SJCRH30 (cell line): ENCODE data around the gene RDH5. TPM values are rescaled to one million over a fixed set of nuclear protein-coding genes. Genes with fewer than 3 reads are reported as not detected.

ENCODE experiments used
- DNase-seq, 2 experiments: peaks; one replicate each; pipeline ENCODE4 v3.0.0-alpha.2; 2015 to 2020
- H3K27ac ChIP-seq: fragments of 250-450 bp; sonication (Bioruptor Pico); 2 replicates; pipeline ENCODE4 v1.5.1; 2020; ENCODE audit warnings: mild to moderate bottlenecking, moderate library complexity
- H3K27me3 ChIP-seq: fragments of 250-450 bp; sonication (Bioruptor Pico); 2 replicates; pipeline ENCODE4 v1.5.1; 2020; ENCODE audit warnings: mild to moderate bottlenecking, moderate library complexity
- H3K36me3 ChIP-seq: fragments of 250-450 bp; sonication (Bioruptor Pico); 2 replicates; pipeline ENCODE4 v1.5.1; 2020; ENCODE audit warnings: mild to moderate bottlenecking, moderate library complexity
- H3K4me1 ChIP-seq: fragments of 250-450 bp; sonication (Bioruptor Pico); 2 replicates; pipeline ENCODE4 v1.5.1; 2020; ENCODE audit warnings: mild to moderate bottlenecking, moderate library complexity
- H3K4me3 ChIP-seq: fragments of 250-450 bp; sonication (Bioruptor Pico); 2 replicates; pipeline ENCODE4 v1.5.1; 2020; ENCODE audit warnings: mild to moderate bottlenecking, moderate library complexity
- H3K9me3 ChIP-seq: fragments of 250-450 bp; sonication (Bioruptor Pico); replicated peaks from 2 replicates; pipeline ENCODE4 v1.5.1; 2020; ENCODE audit warnings: mild to moderate bottlenecking, moderate library complexity
- total RNA-seq: library from RNA; depleted of rRNA; stranded (reverse); fragments of >200 nt; shearing (Covaris generic); gene quantifications from 2 replicates; pipeline ENCODE4 v1.2.3, GENCODE V29; 2014

The RDH5 gene
- total RNA-seq, 1 experiment from 2014 or later = 2.5 TPM

DNA sequence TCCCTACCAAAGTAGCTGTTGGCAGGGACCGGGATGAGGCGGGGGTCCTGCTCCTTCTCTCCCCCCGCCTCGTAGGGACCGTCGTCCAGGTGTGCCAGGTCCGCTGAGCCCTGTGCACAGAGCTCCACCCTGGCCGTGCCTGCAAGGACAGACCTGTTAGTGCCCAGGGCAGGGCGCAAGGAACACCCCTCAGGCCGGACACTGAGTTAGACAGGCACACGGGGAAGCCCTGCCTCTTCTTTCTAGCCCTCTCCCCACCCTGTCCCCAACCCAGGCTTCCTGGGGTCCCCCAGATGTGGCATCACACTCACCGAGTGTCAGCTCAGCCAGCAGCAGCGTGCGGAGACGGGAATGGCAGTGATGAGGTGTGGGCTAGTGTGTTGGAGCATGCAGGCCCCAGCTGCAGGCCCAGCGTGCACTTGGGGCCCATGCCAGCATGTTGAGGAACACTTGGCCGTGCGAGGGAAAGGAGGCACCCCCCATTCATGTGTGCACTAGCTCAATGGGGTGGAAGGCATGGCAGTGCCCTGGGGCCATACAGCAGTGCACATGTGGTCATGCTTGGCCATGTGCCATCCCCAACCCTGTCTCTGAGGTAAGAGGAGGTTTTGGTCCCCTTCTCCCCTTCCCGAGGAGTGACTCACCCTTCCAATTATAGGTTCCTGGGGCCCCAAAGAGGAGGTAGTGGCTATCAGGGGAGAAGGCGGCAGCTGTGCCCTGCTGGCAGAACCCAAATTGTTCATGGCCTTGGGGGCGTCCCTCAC is 19.8 kb upstream of the RDH5 start:
- no peaks in the 10 kb centered on the region for H3K9me3 ChIP-seq

GRCh38 chr12:55702861-55703260 is 17.3 kb upstream of the RDH5 start:
- Histone ChIP-seq H3K27me3 (no peaks in the 10 kb centered on the region), H3K9me3 (no peaks in the 10 kb centered on the region), H3K4me1 (peaks cover 66% of the 10 kb centered on the region), H3K4me3 (no peak overlapping the region), H3K27ac (peak overlapping the region; percentile 81), H3K36me3 (no peaks in the 10 kb centered on the region)
- no peak for DNase-seq

More for the DNA sequence above, 19.8 kb upstream of the RDH5 start:
- H3K4me3 ChIP-seq = no peak overlapping the region
- no peaks in the 10 kb centered on the region for H3K27me3 ChIP-seq
- H3K36me3 ChIP-seq = no peaks in the 10 kb centered on the region
- peaks cover 50% of the 10 kb centered on the region for H3K4me1 ChIP-seq
- DNase-seq = peak; percentile 96
- peak overlapping the region; percentile 22 for H3K27ac ChIP-seq

GRCh38 chr12:55703288-55703687 is 16.9 kb upstream of the RDH5 start:
- DNase-seq = peak; percentile 83 to 86
- Histone ChIP-seq H3K9me3 (no peaks in the 10 kb centered on the region), H3K4me3 (no peak overlapping the region), H3K27me3 (no peaks in the 10 kb centered on the region), H3K36me3 (no peaks in the 10 kb centered on the region), H3K4me1 (peaks cover 66% of the 10 kb centered on the region), H3K27ac (peak overlapping the region; percentile 81)

DNA sequence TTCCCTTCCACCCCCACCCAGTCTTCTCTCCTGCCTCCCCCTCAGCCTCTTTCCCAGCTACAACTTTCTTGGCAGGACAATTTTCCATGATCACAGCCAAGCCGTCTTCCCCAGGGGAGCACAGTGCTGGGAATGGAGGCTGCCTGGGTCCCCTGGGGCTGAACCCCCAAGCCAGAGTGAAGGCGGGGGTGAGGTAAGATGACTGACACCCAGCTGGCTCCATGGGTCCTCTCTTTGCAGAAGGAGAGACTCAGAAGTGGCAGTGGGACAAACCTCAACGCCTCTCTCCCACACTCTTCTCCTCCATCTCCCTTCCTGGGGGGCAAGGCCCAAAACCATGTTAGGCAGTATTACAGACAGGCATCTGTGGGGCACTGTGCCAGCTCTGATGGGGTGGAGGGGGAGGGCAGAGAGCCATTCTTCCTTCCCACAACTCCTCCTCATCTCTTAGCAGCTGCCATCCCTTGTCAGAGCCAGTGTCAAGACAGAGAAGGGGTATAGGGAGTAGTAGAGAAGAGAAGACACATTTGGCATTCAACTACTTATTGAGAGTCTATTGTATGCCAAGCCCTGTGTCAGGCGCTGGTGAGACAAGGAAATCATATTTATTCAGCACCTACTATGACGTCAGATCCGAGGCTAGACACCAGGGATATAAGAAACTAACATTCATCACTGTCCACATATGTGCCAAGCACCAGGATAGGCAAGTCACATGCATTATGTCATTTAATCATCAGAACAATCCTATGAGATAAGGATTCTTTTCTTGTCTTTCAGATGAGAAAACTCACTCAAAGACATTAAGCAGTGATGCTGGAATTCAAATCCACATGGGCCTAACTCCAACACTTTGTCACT is 16.1 kb upstream of the RDH5 start:
- Histone ChIP-seq H3K36me3 (no peaks in the 10 kb centered on the region), H3K4me1 (peaks cover 66% of the 10 kb centered on the region), H3K27me3 (no peaks in the 10 kb centered on the region; the same call in 1 of the 2 replicates), H3K9me3 (no peaks in the 10 kb centered on the region), H3K27ac (peak overlapping the region; percentile 81), H3K4me3 (no peak overlapping the region)
- DNase-seq = peak; percentile 89 to 94

DNA sequence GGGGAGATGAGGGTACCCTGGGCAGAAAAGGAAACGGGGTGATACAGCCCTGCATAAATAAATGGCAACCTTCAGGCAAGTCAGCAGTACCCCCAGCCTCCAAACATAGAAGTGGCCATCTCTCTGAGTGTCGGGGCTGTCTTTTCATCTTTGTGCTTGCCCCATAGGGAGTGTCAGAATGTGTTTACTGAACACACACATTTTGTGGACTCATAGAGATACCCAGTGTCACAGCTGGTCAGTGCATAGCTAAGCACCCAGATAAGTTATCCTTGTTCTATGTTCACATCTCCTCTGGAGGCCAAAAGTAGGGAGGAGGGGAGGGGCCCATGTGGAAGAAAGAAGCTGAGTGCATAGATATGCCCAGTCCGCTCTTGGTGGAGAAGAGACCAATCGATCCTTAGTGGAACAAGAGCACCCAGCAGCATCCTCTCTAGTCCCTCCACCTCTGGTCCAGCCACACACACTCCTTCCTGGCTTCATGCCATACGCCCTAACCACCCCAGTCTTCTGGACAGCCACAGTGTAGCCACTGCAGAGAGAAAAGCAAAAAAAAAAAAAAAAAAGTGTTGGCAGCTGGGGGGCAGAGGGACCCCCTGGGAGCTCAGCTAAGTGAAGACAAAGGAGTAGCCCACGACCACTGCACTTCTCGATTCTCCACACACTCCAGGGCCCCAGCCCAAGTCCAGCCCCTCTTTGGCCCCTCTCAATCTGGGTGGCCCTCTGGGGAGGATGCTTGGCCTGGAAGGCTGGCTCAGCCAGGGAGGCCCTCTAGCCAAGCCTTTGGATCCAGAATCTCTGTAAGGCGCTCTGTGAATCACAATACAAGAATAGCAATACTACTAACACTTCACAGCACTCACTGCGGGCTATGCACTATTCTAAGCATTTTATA is 15.1 kb upstream of the RDH5 start:
- peaks cover 60% of the 10 kb centered on the region for H3K4me1 ChIP-seq
- no peak overlapping the region for H3K4me3 ChIP-seq
- H3K27me3 ChIP-seq = no peaks in the 10 kb centered on the region; the same call in 1 of the 2 replicates
- peak overlapping the region; percentile 81 for H3K27ac ChIP-seq
- no peaks in the 10 kb centered on the region for H3K36me3 ChIP-seq
- DNase-seq = peak in 1 of 2 experiments; percentile 43
- H3K9me3 ChIP-seq = no peaks in the 10 kb centered on the region

DNA sequence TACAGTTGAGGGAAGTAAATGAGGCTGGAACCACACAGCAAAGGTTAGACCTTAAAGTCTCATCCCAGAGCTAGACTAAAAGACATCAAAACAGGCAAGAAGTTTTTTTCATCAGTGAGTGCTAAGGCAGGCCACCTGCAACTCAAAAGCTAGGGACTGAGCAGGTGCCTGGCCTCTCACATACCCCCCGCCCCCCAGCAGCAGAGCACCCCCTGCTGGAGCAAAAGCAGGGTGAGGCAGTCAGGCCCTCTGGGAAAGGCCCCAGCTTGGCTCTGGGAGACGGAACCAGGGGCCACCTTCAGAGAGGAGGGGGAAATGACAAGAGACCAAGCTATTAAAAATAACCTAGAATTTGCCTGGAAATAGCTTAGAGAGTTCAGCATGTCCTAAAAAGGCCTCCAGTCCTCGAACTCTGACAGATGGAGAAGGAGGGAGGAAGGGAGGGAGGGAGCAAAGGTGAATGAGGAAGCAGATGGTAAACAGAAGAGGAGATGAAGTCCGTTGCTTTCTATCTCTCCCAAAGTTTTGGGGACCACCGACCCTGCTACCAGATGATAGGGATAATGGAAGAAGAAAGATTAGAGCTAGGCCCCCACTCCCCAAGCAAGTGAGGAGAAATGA is 14.3 kb upstream of the RDH5 start:
- peak in 1 of 2 experiments; percentile 35 for DNase-seq
- Histone ChIP-seq H3K36me3 (no peaks in the 10 kb centered on the region), H3K27ac (no peak overlapping the region), H3K4me1 (peaks cover 52% of the 10 kb centered on the region), H3K9me3 (no peaks in the 10 kb centered on the region), H3K27me3 (no peaks in the 10 kb centered on the region; the same call in 1 of the 2 replicates), H3K4me3 (peak overlapping the region; percentile 70)

GRCh38 chr12:55706568-55707218 is 13.5 kb upstream of the RDH5 start:
- H3K4me3 ChIP-seq = peak overlapping the region; percentile 70
- no peak overlapping the region for H3K27ac ChIP-seq
- DNase-seq = no peak

DNA sequence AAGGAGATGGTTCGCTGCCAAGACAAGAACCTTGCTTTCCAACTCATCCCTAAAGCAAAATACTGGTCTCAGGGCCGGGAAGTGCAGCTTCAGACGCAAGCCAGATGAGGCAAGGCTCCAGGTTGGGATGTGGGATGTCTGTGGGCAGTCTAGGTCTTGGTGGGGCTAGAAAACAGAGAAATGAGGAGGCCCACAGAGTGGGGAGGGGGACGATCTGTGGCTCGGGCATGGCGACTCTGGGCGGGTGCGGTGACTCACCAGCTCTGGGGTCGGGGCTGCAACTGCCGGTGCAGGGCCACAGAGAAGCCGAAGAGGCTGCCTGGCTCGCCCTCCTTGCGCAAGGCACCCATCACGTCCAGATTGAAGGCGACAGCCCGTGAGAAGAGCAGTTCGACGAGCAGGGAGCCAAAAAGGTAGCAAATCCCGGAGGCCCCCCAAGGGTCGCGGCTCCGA is 12.9 kb upstream of the RDH5 start:
- no peak overlapping the region for H3K27ac ChIP-seq

More at GRCh38 chr12:55706568-55707218, 13.5 kb upstream of the RDH5 start:
- no peaks in the 10 kb centered on the region for H3K9me3 ChIP-seq
- no peaks in the 10 kb centered on the region for H3K36me3 ChIP-seq
- peaks cover 46% of the 10 kb centered on the region for H3K4me1 ChIP-seq
- no peaks in the 10 kb centered on the region; the same call in 1 of the 2 replicates for H3K27me3 ChIP-seq

DNA sequence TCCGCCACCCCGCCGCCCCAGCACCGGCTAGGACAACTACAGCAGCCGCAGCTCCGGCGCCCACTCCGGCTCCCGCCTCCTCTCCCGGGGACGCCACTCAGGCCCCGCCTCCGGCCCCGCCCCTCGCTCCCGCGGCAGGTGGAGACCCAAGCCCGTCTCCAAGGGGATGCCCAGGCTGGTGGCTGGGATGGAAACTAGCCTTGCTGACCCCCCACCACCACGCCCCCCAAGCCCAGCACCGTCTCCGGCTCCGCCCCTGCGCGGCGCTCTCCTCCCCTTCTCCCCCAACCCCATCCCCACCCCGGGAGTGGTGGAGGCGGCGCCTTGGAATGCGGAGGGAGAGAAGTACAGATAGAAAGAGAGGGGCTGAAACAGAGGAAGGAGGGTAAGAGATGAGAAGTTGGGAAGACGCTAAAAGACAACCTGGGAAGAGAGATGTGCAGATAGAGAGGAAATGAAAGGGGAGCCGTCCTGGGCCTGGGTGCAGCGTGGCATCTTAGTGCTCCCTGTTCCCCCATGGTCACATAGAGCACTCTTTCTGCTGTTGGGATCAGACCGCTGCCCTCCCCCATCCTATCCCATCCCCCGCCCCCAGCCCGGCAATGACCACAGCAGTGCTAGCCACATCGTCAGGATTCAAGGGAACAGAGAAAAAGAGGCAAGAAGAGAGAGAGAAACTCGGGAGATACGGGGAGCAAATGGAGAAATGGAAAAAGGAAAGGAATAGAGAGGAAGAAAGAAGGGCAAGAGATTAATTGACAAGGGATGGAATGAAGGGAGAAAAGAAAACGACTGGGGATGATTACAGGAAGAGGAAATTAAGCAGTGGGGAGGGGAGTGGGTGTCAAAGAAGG is 12.1 kb upstream of the RDH5 start, which contains the start of gene ITGA7:
Gene ITGA7 (minus strand): TSS at position 64 of the 854 bp plus-strand sequence. CDS start 222 bp downstream, outside the sequence.
- H3K4me1 ChIP-seq = peaks cover 39% of the 10 kb centered on the region
- H3K27ac ChIP-seq = no peak within 1 kb of the TSS
- DNase-seq = peak; percentile 70 to 73

More for the DNA sequence above, 12.9 kb upstream of the RDH5 start:
- no peaks in the 10 kb centered on the region; the same call in 1 of the 2 replicates for H3K27me3 ChIP-seq
- no peaks in the 10 kb centered on the region for H3K9me3 ChIP-seq
- peak overlapping the region; percentile 70 for H3K4me3 ChIP-seq
- peaks cover 46% of the 10 kb centered on the region for H3K4me1 ChIP-seq
- DNase-seq = peak; percentile 32 to 39
- no peaks in the 10 kb centered on the region for H3K36me3 ChIP-seq

GRCh38 chr12:55708695-55709233 is 11.4 kb upstream of the RDH5 start:
- Histone ChIP-seq H3K4me3 (no peak overlapping the region), H3K27ac (no peak overlapping the region), H3K36me3 (no peaks in the 10 kb centered on the region), H3K4me1 (peaks cover 32% of the 10 kb centered on the region), H3K27me3 (no peaks in the 10 kb centered on the region; the same call in 1 of the 2 replicates), H3K9me3 (no peaks in the 10 kb centered on the region)
- no peak for DNase-seq

More for the DNA sequence above, 12.1 kb upstream of the RDH5 start, which contains the start of gene ITGA7:
- H3K9me3 ChIP-seq = no peaks in the 10 kb centered on the region
- peak within 1 kb of the TSS; percentile 70 for H3K4me3 ChIP-seq
- H3K27me3 ChIP-seq = no peaks in the 10 kb centered on the region; the same call in 1 of the 2 replicates
- H3K36me3 ChIP-seq = no peaks in the 10 kb centered on the region

DNA sequence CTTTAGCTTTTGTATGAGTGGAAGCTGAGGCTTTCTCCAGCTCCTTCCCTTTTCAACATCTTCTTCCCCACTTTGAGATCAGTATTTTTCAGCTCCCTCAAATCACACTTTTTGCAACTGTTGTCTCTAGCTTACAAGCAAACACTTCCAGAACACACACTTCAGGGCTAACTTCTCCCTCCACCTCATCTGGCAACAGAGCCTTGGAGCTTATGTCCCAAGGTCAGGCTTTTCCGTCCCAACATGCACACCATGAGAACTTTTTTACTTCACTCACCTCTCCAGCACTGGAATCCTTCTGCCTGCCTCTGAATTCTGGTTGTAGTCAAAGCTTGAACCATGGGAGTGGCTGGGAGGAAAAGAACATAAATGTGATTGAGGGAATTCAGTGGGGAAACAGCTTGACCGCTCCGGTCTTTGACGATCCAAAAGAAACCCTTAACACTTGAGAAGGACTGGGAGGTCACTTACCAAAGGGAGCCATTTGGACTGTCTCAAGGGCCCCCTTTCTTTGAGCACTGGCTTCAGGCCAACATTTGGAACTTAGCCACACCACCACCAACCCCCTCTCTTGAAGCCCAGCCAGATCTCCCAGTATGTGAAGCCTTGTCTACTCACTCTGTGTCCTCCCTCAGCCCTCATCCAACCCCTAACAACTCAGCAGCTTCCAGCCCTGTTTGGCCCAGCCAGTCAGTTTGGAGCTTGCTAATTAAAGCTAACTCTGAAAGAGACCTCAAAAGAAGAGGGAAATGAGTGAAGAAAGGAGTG is 8.2 kb upstream of the RDH5 start:
- Histone ChIP-seq H3K9me3 (no peaks in the 10 kb centered on the region), H3K27ac (no peak overlapping the region), H3K4me3 (no peak overlapping the region), H3K27me3 (no peaks in the 10 kb centered on the region; the same call in 1 of the 2 replicates), H3K36me3 (no peaks in the 10 kb centered on the region), H3K4me1 (peaks cover under 1% of the 10 kb centered on the region; the same call in 1 of the 2 replicates)
- no peak for DNase-seq
